ENCODE measurements around the gene YEATS2. TPM values are rescaled to one million over a fixed set of nuclear protein-coding genes. Genes with fewer than 3 reads are reported as not detected.
"Not testable (repeated sequence)": the region's sequence is repeated elsewhere in the genome, so short reads cannot be mapped to it uniquely, and the experiment has no call there.

YEATS2 gene
- total RNA-seq, 6 experiments from 2014 or later, result 3.8 to 12.1 (median 7.3) TPM

DNA sequence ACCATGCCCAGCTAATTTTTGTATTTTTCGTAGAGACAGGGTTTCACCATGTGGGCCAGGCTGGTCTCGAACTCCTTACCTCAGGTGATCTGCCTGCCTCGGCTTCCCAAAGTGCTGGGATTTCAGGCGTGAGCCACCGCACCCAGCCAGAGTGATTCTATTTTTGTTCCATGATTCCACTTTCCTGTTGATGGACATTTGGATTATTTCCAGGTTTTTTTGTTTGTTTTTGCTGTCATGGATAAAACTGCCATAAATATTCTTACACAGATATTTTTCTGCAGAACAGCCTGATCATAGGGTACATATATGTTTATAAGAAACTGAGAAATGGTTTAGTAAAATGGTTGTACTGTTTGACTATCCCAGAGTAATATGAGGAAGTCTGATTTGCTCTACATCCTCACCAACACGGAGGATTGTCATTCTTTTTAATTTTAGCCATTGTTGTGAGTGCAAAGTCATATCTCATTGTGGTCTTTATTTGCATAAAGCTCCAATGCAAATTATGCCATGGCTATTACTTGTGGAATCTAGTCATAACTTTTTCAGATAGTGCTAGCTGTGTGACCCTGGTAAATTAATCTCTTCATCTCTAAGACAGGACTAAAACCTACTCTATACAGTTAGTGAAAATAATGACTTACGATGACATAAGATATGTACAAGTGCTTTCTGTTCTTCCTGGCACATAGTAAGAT lies 85.1 kb downstream of the YEATS2 start:
- H3K36me3 ChIP-seq, result peaks cover 0 to 29% (median 18%) of the 10 kb centered on the region in 4 donors
- intact Hi-C loops (cut with DNase I), result no loop called here
- H3K27ac ChIP-seq, result no peak overlapping the region
- H3K4me1 ChIP-seq, result no peaks in the 10 kb centered on the region
- TF ChIP-seq CTCF (IDR thresholded peaks at IDR 0.05), result no peak
- no peak for TF ChIP-seq POLR2A (IDR thresholded peaks at IDR 0.05)
- WGBS (ENCODE audit: insufficient coverage, low coverage, low lambda C conversion rate, missing lambda C conversion rate), result 73% methylated on average over 7 of the region's 7 CpGs
- no peaks in the 10 kb centered on the region for H3K9me3 ChIP-seq
- no peaks in the 10 kb centered on the region for H3K27me3 ChIP-seq
- no peak overlapping the region for H3K4me3 ChIP-seq
- no peak for DNase-seq
- no peak for ATAC-seq

DNA sequence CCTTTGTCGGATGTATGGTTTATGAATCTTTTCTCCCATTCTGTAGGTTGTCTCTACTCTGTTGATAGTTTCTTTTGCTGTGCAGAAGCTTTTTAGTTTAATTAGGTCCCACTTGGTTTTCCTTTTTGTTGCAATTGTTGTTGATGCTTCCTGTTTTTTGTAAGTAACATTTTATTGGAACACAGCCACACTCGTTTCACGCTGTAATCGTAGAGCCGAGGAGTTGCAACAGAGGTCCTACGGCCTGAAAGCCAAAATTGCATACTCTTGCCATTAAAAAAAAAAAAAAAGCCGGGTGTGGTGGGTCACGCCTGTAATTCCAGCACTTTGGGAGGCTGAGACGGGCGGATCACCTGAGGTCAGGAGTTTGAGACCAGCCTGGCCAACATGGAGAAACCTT lies 86.9 kb downstream of the YEATS2 start:
- peaks cover 0 to 20% (median 12%) of the 10 kb centered on the region in 4 donors for H3K36me3 ChIP-seq
- WGBS (ENCODE audit: insufficient coverage, low coverage, low lambda C conversion rate, missing lambda C conversion rate), result 55% methylated on average over 10 of the region's 10 CpGs
- peak in 2 of 4 donors; percentile 24 to 53 for ATAC-seq
- H3K27me3 ChIP-seq; H3K4me3 ChIP-seq; H3K9me3 ChIP-seq; intact Hi-C loops (cut with DNase I); H3K4me1 ChIP-seq; DNase-seq; H3K27ac ChIP-seq: not testable (repeated sequence)

- H3K4me3 ChIP-seq, result no peak overlapping the region
- WGBS (ENCODE audit: insufficient coverage, low coverage, low lambda C conversion rate, missing lambda C conversion rate), result 91% methylated on average over 4 of the region's 4 CpGs
- DNase-seq (no peak), ATAC-seq (no peak)
- peaks cover 0 to 28% (median 19%) of the 10 kb centered on the region in 4 donors for H3K36me3 ChIP-seq
- no peaks in the 10 kb centered on the region for H3K27me3 ChIP-seq
- intact Hi-C loops (cut with DNase I), result no loop called here
- H3K4me1 ChIP-seq, result no peaks in the 10 kb centered on the region
- TF ChIP-seq CTCF (IDR thresholded peaks at IDR 0.05) (no peak), POLR2A (IDR thresholded peaks at IDR 0.05) (no peak)
- no peak overlapping the region for H3K27ac ChIP-seq
- H3K9me3 ChIP-seq, result no peaks in the 10 kb centered on the region
Measured at GRCh38 chr3:183789826-183790225, 92.2 kb downstream of the YEATS2 start.

GRCh38 chr3:183790700-183791099 lies 93.1 kb downstream of the YEATS2 start:
- Histone ChIP-seq H3K4me1 (no peaks in the 10 kb centered on the region), H3K9me3 (no peaks in the 10 kb centered on the region), H3K4me3 (no peak overlapping the region), H3K27ac (no peak overlapping the region), H3K36me3 (peaks cover 0 to 28% (median 19%) of the 10 kb centered on the region in 4 donors), H3K27me3 (no peaks in the 10 kb centered on the region)
- DNase-seq (no peak), ATAC-seq (no peak)
- TF ChIP-seq POLR2A (IDR thresholded peaks at IDR 0.05) (no peak), CTCF (IDR thresholded peaks at IDR 0.05) (no peak)
- 96% methylated on average over 13 of the region's 16 CpGs for WGBS (ENCODE audit: insufficient coverage, low coverage, low lambda C conversion rate, missing lambda C conversion rate)
- intact Hi-C loops (cut with DNase I), result no loop called here

DNA sequence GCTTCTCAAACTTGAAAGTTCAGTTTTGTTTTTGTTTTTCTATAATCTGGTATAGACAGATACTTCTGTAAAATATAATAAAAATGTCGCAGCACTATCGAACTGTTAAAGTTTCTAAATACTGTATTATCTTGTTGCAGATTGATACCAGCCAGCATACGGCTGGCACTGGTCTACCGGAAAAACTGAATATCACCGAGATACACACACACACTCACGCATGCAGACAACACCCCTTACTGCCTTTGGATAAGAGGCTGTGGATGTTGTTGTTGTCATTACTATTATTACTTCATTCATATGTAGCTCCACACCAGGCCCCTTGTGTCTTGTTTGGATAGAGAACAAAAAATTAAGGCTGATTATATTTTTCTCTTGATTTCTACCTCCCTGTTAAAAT lies 95.4 kb downstream of the YEATS2 start:
- Histone ChIP-seq H3K9me3 (no peaks in the 10 kb centered on the region), H3K4me3 (no peak overlapping the region), H3K4me1 (no peaks in the 10 kb centered on the region), H3K27me3 (no peaks in the 10 kb centered on the region), H3K27ac (no peak overlapping the region), H3K36me3 (peaks cover 0 to 15% (median 11%) of the 10 kb centered on the region in 4 donors)
- 95% methylated on average over 6 of the region's 6 CpGs for WGBS (ENCODE audit: insufficient coverage, low coverage, low lambda C conversion rate, missing lambda C conversion rate)
- intact Hi-C loops (cut with DNase I), result no loop called here
- DNase-seq, result no peak
- no peak for ATAC-seq
- TF ChIP-seq POLR2A (IDR thresholded peaks at IDR 0.05) (no peak), CTCF (IDR thresholded peaks at IDR 0.05) (no peak)

Measured in right lobe of liver (tissue), 6 donors.